ENCODE measurements around the gene UBFD1.
"Not testable (repeated sequence)": the region's sequence is repeated elsewhere in the genome, so short reads cannot be mapped to it uniquely, and the experiment has no call there.

UBFD1 gene

DNA sequence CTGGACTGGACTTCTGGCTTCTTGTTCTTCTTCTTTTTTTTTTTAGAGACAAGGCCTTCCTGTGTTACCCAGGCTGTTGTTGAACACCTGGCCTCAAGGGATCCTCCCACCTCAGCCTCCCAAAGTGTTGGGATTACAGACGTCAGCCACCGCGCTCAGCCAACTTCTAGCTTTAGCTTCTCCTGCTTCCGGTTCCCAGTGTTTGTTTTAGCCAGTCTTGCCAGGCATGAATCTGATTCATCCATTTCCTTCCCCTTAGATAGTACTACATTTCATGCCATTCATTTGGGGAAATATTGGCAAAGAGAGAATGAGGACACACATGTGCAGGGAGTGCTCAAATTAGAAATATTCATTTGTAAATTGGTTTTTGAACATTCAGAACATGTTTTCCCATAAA is 50.7 kb downstream of the UBFD1 start:
- DNase-seq (ENCODE audit: low read depth), result no peak

DNA sequence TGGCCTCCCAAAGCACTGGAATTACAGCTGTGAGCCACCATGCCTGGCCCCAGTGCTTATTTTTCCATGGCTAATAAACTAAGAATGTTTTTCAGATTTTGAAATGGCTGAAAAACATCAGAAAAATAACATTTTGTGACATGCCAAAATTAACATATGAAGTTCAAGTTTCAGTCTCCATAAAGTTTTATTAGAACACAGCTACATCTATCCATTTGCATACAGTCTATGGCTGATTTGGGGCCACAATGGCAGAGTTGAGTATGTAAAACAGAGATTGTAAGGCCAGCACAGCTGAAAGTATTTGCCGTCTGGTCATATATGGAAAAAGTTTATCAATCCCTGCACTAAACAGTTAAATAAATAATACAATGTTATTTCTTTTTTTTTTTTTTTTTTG is 52.4 kb downstream of the UBFD1 start:
- DNase-seq (ENCODE audit: low read depth), result no peak

DNA sequence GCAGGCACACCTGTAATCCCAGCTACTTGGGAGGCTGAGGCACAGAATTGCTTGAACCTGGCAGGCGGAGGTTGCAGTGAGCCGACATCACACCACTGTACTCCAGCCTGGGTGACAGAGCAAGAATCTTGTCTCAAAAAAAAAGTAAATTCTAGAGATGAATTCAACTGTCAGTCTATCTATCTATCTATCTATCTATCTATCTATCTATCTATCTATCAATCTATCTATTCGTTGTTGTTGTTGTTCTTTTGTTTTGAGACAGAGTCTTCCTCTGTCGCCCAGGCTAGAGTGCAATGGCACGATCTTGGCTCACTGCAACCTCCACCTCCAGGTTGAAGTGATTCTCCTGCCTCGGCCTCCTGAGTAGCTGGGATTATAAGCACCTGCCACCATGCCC is 53.4 kb downstream of the UBFD1 start:
- not testable (repeated sequence) for DNase-seq (ENCODE audit: low read depth)

DNA sequence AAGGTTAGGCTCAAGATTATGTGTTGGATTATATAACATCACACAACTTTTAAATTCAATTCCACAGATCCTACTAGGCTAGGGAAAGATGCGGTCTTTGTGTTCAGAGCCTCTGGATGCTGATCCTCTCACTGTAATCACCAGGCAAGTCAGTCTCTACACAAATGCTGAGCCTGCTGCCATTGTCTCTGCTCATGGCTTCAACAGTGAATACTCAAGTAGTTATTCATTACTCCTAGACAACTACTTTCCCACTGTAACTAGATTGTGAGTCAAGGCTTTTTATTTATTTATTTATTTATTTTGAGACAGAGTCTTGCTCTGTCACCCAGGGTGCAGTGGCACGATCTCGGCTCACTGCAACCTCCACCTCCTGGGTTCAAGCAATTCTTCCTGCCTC is 54.4 kb downstream of the UBFD1 start:
- no peak for DNase-seq (ENCODE audit: low read depth)

DNA sequence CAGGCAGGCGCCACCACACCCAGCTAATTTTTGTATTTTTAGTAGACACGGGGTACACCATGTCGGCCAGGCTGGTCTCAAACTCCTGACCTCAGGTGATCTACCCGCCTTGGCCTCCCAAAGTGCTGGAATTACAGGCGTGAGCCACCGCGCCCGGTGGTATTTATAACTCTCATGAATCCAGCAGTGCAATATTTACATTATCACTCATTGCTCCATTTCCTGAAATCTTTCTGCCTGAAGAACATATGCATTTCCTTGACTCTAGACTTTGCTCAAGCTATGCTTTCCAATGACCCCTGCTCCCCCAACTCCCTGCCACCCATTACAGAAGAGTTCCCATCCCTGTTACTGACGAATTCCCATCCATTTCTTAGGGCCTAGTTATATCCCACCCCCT is 58.3 kb downstream of the UBFD1 start:
- no peak for DNase-seq (ENCODE audit: low read depth)
